ENCODE results near the gene WDPCP.

WDPCP gene

DNA sequence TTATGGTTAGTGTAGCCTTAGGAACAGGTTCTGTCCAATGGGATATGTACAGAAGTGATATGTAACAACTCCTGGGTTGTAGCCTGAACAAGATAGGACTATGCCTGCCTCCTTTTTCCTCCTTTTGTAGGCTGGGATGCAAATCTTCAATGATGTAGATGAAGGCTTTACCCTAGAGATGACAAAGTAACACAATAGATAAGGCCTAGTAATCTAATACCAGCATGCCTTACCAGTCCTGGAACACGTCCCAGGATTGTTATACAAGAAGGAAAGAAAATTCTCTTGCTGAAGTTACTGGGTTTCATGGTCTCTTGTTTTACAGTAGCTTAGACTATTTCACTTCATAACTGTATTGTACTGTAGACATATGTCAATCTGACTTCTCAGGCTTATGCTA lies 345.5 kb downstream of the WDPCP start:
- TF ChIP-seq, protein P1, sequence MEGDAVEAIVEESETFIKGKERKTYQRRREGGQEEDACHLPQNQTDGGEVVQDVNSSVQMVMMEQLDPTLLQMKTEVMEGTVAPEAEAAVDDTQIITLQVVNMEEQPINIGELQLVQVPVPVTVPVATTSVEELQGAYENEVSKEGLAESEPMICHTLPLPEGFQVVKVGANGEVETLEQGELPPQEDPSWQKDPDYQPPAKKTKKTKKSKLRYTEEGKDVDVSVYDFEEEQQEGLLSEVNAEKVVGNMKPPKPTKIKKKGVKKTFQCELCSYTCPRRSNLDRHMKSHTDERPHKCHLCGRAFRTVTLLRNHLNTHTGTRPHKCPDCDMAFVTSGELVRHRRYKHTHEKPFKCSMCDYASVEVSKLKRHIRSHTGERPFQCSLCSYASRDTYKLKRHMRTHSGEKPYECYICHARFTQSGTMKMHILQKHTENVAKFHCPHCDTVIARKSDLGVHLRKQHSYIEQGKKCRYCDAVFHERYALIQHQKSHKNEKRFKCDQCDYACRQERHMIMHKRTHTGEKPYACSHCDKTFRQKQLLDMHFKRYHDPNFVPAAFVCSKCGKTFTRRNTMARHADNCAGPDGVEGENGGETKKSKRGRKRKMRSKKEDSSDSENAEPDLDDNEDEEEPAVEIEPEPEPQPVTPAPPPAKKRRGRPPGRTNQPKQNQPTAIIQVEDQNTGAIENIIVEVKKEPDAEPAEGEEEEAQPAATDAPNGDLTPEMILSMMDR (IDR thresholded peaks at IDR 0.05; ENCODE audit: low read depth, low read length): no peak
- peak in 1 of 2 donors; percentile 25 for DNase-seq (ENCODE audit: low read depth in 2 of 2)
- no peak overlapping the region for H3K4me3 ChIP-seq (replicated peaks in 1 of 2; ENCODE audit: low read depth in 2 of 2, low read length in 2 of 2)

DNA sequence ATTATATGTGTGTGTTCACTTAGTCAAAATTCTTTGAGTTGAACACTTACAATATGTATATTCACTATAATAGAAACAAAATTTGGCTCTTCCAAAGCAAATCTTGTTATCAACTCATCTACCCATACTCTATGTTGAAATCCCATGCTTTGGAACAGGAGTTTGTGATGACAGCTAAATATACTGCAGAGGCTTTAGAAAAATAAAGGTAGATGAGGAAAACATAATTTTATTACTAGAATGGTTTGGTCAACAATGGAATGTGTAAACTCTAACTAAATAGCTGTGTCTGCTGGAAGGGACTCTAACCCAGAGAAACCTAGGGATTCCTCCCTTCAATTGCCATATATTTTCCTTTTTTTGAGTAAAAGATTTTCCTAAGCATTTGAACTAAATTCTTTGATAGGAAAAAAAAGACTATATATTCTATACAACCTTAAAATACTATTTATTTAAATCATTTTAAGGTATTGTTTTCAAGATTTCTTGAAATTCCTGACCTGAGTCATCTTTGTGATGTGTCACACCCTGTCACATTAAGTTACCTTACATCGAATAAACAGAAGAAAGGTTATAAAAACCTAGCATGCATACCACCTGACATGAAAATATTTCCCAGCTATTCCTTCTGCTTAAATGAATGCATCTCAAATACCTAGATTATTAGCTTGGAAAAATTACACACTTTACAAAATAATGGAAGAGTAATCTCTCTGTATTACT lies 362.2 kb downstream of the WDPCP start:
- no peak for DNase-seq (ENCODE audit: low read depth in 2 of 2)
- H3K4me3 ChIP-seq (replicated peaks in 1 of 2; ENCODE audit: low read depth in 2 of 2, low read length in 2 of 2): no peak overlapping the region
- TF ChIP-seq, protein P1 (IDR thresholded peaks at IDR 0.05; ENCODE audit: low read depth, low read length): no peak

DNA sequence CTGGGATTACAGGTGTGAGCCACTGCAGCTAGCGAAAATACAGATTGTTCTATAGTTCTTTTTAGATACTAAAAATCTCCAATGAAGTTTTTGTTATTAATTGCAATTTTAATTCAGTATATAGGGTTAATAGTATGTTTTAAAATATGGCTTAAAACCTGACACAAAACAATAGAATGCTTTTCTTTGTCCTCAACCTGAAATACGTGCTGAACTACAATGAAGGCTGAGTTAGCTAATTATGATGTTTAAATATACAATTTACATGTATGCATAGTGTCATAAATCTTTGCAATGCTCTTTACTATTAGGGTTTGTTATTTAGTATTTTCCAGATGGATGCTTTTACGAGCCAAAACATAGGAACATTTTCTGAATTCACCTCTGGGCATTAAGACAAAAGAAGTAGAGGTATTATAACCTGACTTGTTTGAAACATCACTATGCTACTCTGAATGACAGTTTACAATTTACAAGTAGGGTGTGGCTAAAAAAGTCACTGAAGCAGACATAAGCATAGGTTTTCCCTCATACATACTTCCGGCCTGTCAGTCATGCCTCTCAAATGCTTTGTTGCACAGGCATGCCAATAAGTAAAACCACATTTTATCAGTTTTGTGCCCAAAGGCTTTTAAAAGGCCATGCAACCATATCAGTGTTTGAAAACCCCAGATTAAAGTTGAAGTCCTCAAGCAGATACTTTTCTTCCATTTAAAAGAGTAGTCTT lies 369.3 kb downstream of the WDPCP start:
- DNase-seq (ENCODE audit: low read depth in 2 of 2): no peak
- TF ChIP-seq, protein P1 (IDR thresholded peaks at IDR 0.05; ENCODE audit: low read depth, low read length): no peak
- H3K4me3 ChIP-seq (replicated peaks in 1 of 2; ENCODE audit: low read depth in 2 of 2, low read length in 2 of 2): no peak overlapping the region

DNA sequence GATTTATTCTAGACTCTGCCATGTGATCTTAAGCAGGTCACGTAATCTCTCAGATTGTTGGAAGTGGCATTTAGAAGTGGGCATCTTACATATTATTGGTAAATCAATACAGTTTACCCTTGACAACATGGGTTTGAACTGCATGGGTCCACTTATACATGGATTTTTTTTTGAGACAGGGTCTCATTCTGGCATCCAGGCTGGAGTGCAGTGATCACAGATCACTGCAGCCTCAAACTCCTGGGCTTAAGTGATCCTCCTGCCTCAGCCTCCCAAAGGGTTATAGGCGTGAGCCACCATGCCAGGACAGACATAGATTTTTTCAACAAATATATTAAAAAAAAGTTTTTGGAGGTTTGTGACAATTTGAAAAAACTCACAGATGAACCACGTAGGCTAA lies 393.0 kb downstream of the WDPCP start:
- TF ChIP-seq, protein P1 (IDR thresholded peaks at IDR 0.05; ENCODE audit: low read depth, low read length): no peak
- DNase-seq (ENCODE audit: low read depth in 2 of 2): no peak
- H3K4me3 ChIP-seq (replicated peaks in 1 of 2; ENCODE audit: low read depth in 2 of 2, low read length in 2 of 2): no peak overlapping the region

DNA sequence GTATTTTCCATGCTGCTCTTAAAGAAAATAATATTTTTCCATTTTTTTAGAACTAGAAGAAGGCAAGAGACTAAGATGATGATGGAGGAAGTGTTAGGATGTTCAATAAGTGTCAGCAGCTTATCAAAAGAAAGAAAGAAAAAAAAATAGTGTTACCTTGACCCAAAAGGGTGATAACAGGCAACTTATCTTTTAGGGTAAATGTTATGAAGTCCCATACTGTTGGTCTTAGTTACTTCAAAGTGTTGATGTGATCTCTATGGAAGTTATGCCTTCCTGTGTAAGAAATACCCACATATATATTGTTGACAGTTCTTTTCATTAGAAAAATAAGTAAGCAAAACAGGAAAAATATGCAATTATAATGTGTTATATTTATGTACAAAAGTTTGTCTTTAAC lies 394.1 kb downstream of the WDPCP start:
- H3K4me3 ChIP-seq (replicated peaks in 1 of 2; ENCODE audit: low read depth in 2 of 2, low read length in 2 of 2): no peak overlapping the region
- no peak for DNase-seq (ENCODE audit: low read depth in 2 of 2)
- TF ChIP-seq, protein P1 (IDR thresholded peaks at IDR 0.05; ENCODE audit: low read depth, low read length): no peak

DNA sequence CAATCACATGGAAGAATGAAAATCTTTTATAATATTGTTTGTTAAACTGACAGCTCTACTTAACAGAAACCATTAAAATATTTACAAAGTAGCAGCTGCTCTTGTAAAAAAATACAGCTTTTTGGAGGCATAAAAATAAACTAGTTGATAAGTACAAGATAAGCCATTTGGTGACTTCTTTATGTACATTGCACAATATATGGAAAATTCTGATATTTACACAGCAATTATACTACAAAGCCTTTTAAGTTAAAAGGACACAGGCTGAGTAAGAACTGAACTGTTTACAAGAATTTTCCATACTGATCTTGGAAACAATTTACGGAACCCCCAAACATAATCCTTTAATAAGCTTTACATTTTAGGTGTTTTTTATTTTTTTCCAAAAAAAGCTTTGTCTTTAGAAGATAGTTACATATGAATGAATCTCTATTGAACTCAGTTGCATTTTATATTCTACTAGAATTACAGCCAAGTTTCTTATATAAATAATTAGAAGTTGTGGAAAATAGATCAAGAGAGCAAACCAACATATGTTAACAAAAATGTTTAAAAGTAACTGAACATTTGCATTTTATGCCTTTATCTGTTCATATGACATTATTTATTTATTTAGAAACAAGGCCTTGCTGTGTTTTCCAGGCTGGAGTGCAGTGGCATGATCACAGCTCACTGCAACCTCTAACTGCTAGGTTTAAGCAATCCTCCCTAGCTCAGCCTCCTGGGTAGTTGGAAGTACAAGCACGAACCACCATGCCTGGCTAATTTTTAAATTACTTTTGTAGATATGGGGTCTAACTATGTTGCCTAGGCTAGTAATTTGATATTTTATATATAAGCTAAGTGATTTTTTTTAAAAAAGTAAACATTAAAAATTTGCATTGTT lies 395.1 kb downstream of the WDPCP start:
- no peak overlapping the region for H3K4me3 ChIP-seq (replicated peaks in 1 of 2; ENCODE audit: low read depth in 2 of 2, low read length in 2 of 2)
- no peak for DNase-seq (ENCODE audit: low read depth in 2 of 2)
- TF ChIP-seq, protein P1 (IDR thresholded peaks at IDR 0.05; ENCODE audit: low read depth, low read length): no peak

Data from cardiac fibroblast (primary cell).